H9 (cell line): ENCODE measurements around the gene MAML3. TPM values are rescaled to one million over a fixed set of nuclear protein-coding genes. Genes with fewer than 3 reads are reported as not detected.

Experiments
- DNase-seq: peaks from one replicate; pipeline ENCODE4 v3.0.0-alpha.2; 2017
- H2AFZ ChIP-seq: one replicate; pipeline ENCODE4 v1.6.1; 2013; ENCODE audit warnings: mild to moderate bottlenecking, low read length, control low read depth, moderate library complexity
- H2AK5ac ChIP-seq: 2 replicates; pipeline ENCODE4 v1.6.1; 2013; ENCODE audit warnings: low read length, control low read depth, mixed read lengths; ENCODE audit not compliant: insufficient read length
- H2BK120ac ChIP-seq: one replicate; pipeline ENCODE4 v1.6.1; 2013; ENCODE audit warnings: low read depth, mild to moderate bottlenecking, low read length, control low read depth, inconsistent platforms; ENCODE audit not compliant: poor library complexity, severe bottlenecking
- H2BK12ac ChIP-seq: 2 replicates; pipeline ENCODE4 v1.6.1; 2013; ENCODE audit warnings: low read length, control low read depth, mixed read lengths, low read depth; ENCODE audit not compliant: insufficient read length
- H2BK15ac ChIP-seq: 2 replicates; pipeline ENCODE4 v1.6.1; 2013; ENCODE audit warnings: low read depth, low read length, control low read depth
- H2BK20ac ChIP-seq: one replicate; pipeline ENCODE4 v1.6.1; 2013; ENCODE audit warnings: low read depth, mild to moderate bottlenecking, low read length, control low read depth, inconsistent platforms; ENCODE audit not compliant: poor library complexity, severe bottlenecking
- H2BK5ac ChIP-seq: 2 replicates; pipeline ENCODE4 v1.6.1; 2013; ENCODE audit warnings: low read length, control low read depth, mixed read lengths; ENCODE audit not compliant: insufficient read length
- H3K14ac ChIP-seq: 2 replicates; pipeline ENCODE4 v1.6.1; 2013; ENCODE audit warnings: low read length, control low read depth; ENCODE audit not compliant: insufficient read depth
- H3K18ac ChIP-seq: 2 replicates; pipeline ENCODE4 v1.6.1; 2013; ENCODE audit warnings: low read depth, mild to moderate bottlenecking, mixed read lengths, low read length, control low read depth; ENCODE audit not compliant: insufficient read length
- H3K23ac ChIP-seq: 2 replicates; pipeline ENCODE4 v1.6.1; 2013; ENCODE audit warnings: low read length, control low read depth, mixed read lengths, low read depth; ENCODE audit not compliant: insufficient read length
- H3K23me2 ChIP-seq: 2 replicates; pipeline ENCODE4 v1.6.1; 2013; ENCODE audit warnings: low read depth, mild to moderate bottlenecking, mixed read lengths, low read length, control low read depth; ENCODE audit not compliant: insufficient read length, poor library complexity, severe bottlenecking
- H3K27ac ChIP-seq: 2 replicates; pipeline ENCODE4 v1.5.1; 2013; ENCODE audit warnings: low read length, control low read depth, mixed read lengths, low read depth; ENCODE audit not compliant: insufficient read length
- H3K27me3 ChIP-seq: 2 replicates; pipeline ENCODE4 v1.6.1; 2013; ENCODE audit warnings: low read length, control low read depth, inconsistent platforms; ENCODE audit not compliant: insufficient read depth
- H3K4ac ChIP-seq: 2 replicates; pipeline ENCODE4 v1.6.1; 2013; ENCODE audit warnings: low read depth, mild to moderate bottlenecking, control low read depth, inconsistent platforms, low read length, moderate library complexity
- H3K4me1 ChIP-seq: 2 replicates; pipeline ENCODE4 v1.6.1; 2013; ENCODE audit warnings: low read length, control low read depth, inconsistent platforms; ENCODE audit not compliant: insufficient read depth
- H3K4me2 ChIP-seq: 2 replicates; pipeline ENCODE4 v1.6.1; 2013; ENCODE audit warnings: low read length, control low read depth, mixed read lengths; ENCODE audit not compliant: insufficient read length, insufficient read depth
- H3K56ac ChIP-seq: 2 replicates; pipeline ENCODE4 v1.6.1; 2013; ENCODE audit warnings: low read depth, mild to moderate bottlenecking, mixed read lengths, low read length, control low read depth; ENCODE audit not compliant: insufficient read length
- H3K79me1 ChIP-seq: 2 replicates; pipeline ENCODE4 v1.6.1; 2013; ENCODE audit warnings: low read depth, mild to moderate bottlenecking, moderate library complexity, low read length, control low read depth, inconsistent platforms; ENCODE audit not compliant: insufficient read depth, poor library complexity, severe bottlenecking
- H3K79me2 ChIP-seq: 2 replicates; pipeline ENCODE4 v1.6.1; 2013; ENCODE audit warnings: low read length, control low read depth, inconsistent platforms; ENCODE audit not compliant: insufficient read depth
- H3K9ac ChIP-seq: 2 replicates; pipeline ENCODE4 v1.6.1; 2013; ENCODE audit warnings: low read length, control low read depth, mixed read lengths; ENCODE audit not compliant: insufficient read length; ENCODE audit errors: extremely low read depth
- H3K9me3 ChIP-seq: one replicate; pipeline ENCODE4 v1.6.1; 2013; ENCODE audit warnings: low read depth, low read length, inconsistent platforms; ENCODE audit not compliant: control insufficient read depth
- H3T11ph ChIP-seq: one replicate; pipeline ENCODE4 v1.6.1; 2013; ENCODE audit warnings: mild to moderate bottlenecking, low read length, control low read depth, inconsistent platforms
- H4K20me1 ChIP-seq: one replicate; pipeline ENCODE4 v1.6.1; 2013; ENCODE audit not compliant: control insufficient read depth, insufficient read length, insufficient read depth
- H4K5ac ChIP-seq: 2 replicates; pipeline ENCODE4 v1.6.1; 2013; ENCODE audit warnings: low read depth, mild to moderate bottlenecking, mixed read lengths, low read length, control low read depth; ENCODE audit not compliant: insufficient read length
- H4K8ac ChIP-seq: replicated peaks from 2 replicates; pipeline ENCODE4 v1.6.1; 2013; ENCODE audit warnings: low read length, control low read depth, mixed read lengths, low read depth; ENCODE audit not compliant: insufficient read length
- H4K91ac ChIP-seq: 2 replicates; pipeline ENCODE4 v1.6.1; 2013; ENCODE audit warnings: low read depth, mild to moderate bottlenecking, moderate library complexity, mixed read lengths, low read length, control low read depth; ENCODE audit not compliant: insufficient read length
- H3K27ac Mint-ChIP-seq, 3 experiments: 2 replicates in 2 of 3; 3 replicates in 1 of 3; pipeline ENCODE4 v1.8.0; 2020 to 2021; ENCODE audit warnings: mixed read lengths in 3 of 3, mild to moderate bottlenecking in 1 of 3, moderate library complexity in 1 of 3
- H3K27me3 Mint-ChIP-seq: 2 replicates; pipeline ENCODE4 v1.8.0; 2021; ENCODE audit warnings: low read depth, mild to moderate bottlenecking, moderate library complexity, mixed read lengths
- H3K36me3 Mint-ChIP-seq, 3 experiments: 2 replicates in 2 of 3; 3 replicates in 1 of 3; pipeline ENCODE4 v1.8.0; 2020 to 2021; ENCODE audit warnings: low read depth in 3 of 3, mixed read lengths in 3 of 3; ENCODE audit not compliant: insufficient read depth in 1 of 3
- H3K4me1 Mint-ChIP-seq, 2 experiments: 2 replicates each; pipeline ENCODE4 v1.8.0; 2020; ENCODE audit warnings: mixed read lengths in 2 of 2
- H3K4me3 Mint-ChIP-seq, 2 experiments: 2 replicates in 1 of 2; 3 replicates in 1 of 2; pipeline ENCODE4 v1.8.0; 2020 to 2021; ENCODE audit warnings: mild to moderate bottlenecking in 2 of 2, mixed read lengths in 2 of 2, moderate library complexity in 1 of 2
- H3K9me3 Mint-ChIP-seq, 2 experiments: 2 replicates in 1 of 2; 3 replicates in 1 of 2; pipeline ENCODE4 v1.8.0; 2020; ENCODE audit warnings: mild to moderate bottlenecking in 2 of 2, mixed read lengths in 2 of 2, moderate library complexity in 1 of 2
- CTCF ChIP-seq: fragments of 200-600 bp; sonication (generic); conservative IDR thresholded peaks from 3 replicates; pipeline ENCODE4 v1.8.0; 2021; ENCODE audit warnings: antibody characterized with exemption, mild to moderate bottlenecking
- WGBS: extraction: QIAGEN DNeasy Blood & Tissue Kit; methylation state at CpG from one replicate; pipeline ENCODE4 v1.1.7; 2013; ENCODE audit warnings: missing lambda C conversion rate, low lambda C conversion rate, mixed read lengths; ENCODE audit not compliant: insufficient read length; ENCODE audit errors: extremely low coverage; 5-methylcytosine and 5-hydroxymethylcytosine counted together
- total RNA-seq: library from RNA; stranded (reverse); gene quantifications from 2 replicates; pipeline ENCODE4 v1.2.1, GENCODE V29; 2021

MAML3 gene
- total RNA-seq, 1 experiment from 2014 or later = 3.9 TPM

- Mint-ChIP-seq H3K4me3 (no peak overlapping the region), H3K4me1 (peaks cover 3 to 7% of the 10 kb centered on the region in 2 experiments), H3K27ac (no peak overlapping the region), H3K27me3 (no peaks in the 10 kb centered on the region), H3K36me3 (peaks cover 0 to 5% (median 4%) of the 10 kb centered on the region in 3 experiments; a peak in 2 of 7 replicates), H3K9me3 (peaks cover 4% of the 10 kb centered on the region in 2 experiments; a peak in 4 of 5 replicates)
- Histone ChIP-seq H2AFZ (no peak overlapping the region), H3K79me2 (no peaks in the 10 kb centered on the region), H3K27me3 (no peaks in the 10 kb centered on the region), H3K9me3 (no peaks in the 10 kb centered on the region), H3K14ac (no peak overlapping the region), H3K9ac (no peak overlapping the region), H2BK15ac (no peak overlapping the region), H3K18ac (no peak overlapping the region), H4K5ac (no peak overlapping the region), H3K27ac (no peak overlapping the region), H3K23ac (no peak overlapping the region), H2BK120ac (no peak overlapping the region), H3T11ph (no peak overlapping the region), H2BK20ac (no peak overlapping the region), H2BK5ac (no peak overlapping the region), H3K79me1 (no peaks in the 10 kb centered on the region), H3K4me1 (no peaks in the 10 kb centered on the region), H4K20me1 (no peaks in the 10 kb centered on the region), H2AK5ac (no peak overlapping the region), H3K23me2 (no peaks in the 10 kb centered on the region), H4K8ac (no peak overlapping the region), H4K91ac (no peak overlapping the region), H2BK12ac (no peak overlapping the region), H3K56ac (no peak overlapping the region), H3K4ac (no peak overlapping the region), H3K4me2 (no peak overlapping the region)
- DNase-seq = no peak
- WGBS = no CpG with 5 or more reads among the region's 3 CpGs
- TF ChIP-seq CTCF = no peak
Observed at GRCh38 chr4:139910106-139910505, 243.9 kb downstream of the MAML3 start.
